HepG2 (cell line): ENCODE data around the gene STAP2. TPM values are rescaled to one million over a fixed set of nuclear protein-coding genes. Genes with fewer than 3 reads are reported as not detected.

Experiments
- CBFB ChIP-seq: sonication (generic); formaldehyde crosslinking; IDR thresholded peaks from 2 replicates; pipeline ENCODE4 v1.4.0; 2020; ENCODE audit warnings: missing genetic modification reagents
- CEBPZ ChIP-seq: IDR thresholded peaks from 2 replicates; pipeline ENCODE4 v1.6.1; 2012; ENCODE audit warnings: low read length, improper control_type of control experiment
- CENPX ChIP-seq: sonication (generic); formaldehyde crosslinking; IDR thresholded peaks from 2 replicates; pipeline ENCODE4 v1.9.0; 2021; ENCODE audit warnings: mild to moderate bottlenecking, missing genetic modification reagents, moderate library complexity
- KDM5B ChIP-seq: sonication (generic); formaldehyde crosslinking; IDR thresholded peaks from 2 replicates; pipeline ENCODE4 v1.4.0; 2020; ENCODE audit warnings: missing genetic modification reagents, mild to moderate bottlenecking, borderline replicate concordance
- KMT2B ChIP-seq: IDR thresholded peaks from 2 replicates; pipeline ENCODE4 v1.6.1; 2016; ENCODE audit warnings: missing genetic modification reagents, missing compliant biosample characterization
- NFATC3 ChIP-seq: sonication (generic); formaldehyde crosslinking; IDR thresholded peaks from 2 replicates; pipeline ENCODE4 v1.5.1; 2020; ENCODE audit warnings: mild to moderate bottlenecking, missing genetic modification reagents
- POGZ ChIP-seq: sonication (generic); formaldehyde crosslinking; IDR thresholded peaks from 2 replicates; pipeline ENCODE4 v1.4.0; 2020; ENCODE audit warnings: mild to moderate bottlenecking, missing genetic modification reagents
- PRDM4 ChIP-seq: sonication (generic); formaldehyde crosslinking; IDR thresholded peaks from 2 replicates; pipeline ENCODE4 v1.9.0; 2021; ENCODE audit warnings: missing genetic modification reagents, borderline replicate concordance
- SSRP1 ChIP-seq: IDR thresholded peaks from 2 replicates; pipeline ENCODE4 v1.6.1; 2016; ENCODE audit warnings: control low read depth
- TEAD2 ChIP-seq: sonication (generic); formaldehyde crosslinking; IDR thresholded peaks from 2 replicates; pipeline ENCODE4 v1.9.0; 2021; ENCODE audit warnings: missing genetic modification reagents
- ZBTB14 ChIP-seq: sonication (generic); formaldehyde crosslinking; IDR thresholded peaks from 2 replicates; pipeline ENCODE4 v1.4.0; 2020; ENCODE audit warnings: missing genetic modification reagents
- ZFP90 ChIP-seq: sonication (generic); formaldehyde crosslinking; IDR thresholded peaks from 2 replicates; pipeline ENCODE4 v1.8.0; 2022; ENCODE audit warnings: missing genetic modification reagents, mild to moderate bottlenecking, inconsistent platforms, borderline replicate concordance
- ZNF292 ChIP-seq: sonication (generic); formaldehyde crosslinking; IDR thresholded peaks from 2 replicates; pipeline ENCODE4 v1.8.1; 2022; ENCODE audit warnings: mild to moderate bottlenecking, low read depth, missing genetic modification reagents, borderline replicate concordance
- ZNF468 ChIP-seq: sonication (generic); formaldehyde crosslinking; IDR thresholded peaks from 2 replicates; pipeline ENCODE4 v1.8.0; 2022; ENCODE audit warnings: mild to moderate bottlenecking, moderate library complexity, missing genetic modification reagents
- ZNF484 ChIP-seq: sonication (generic); formaldehyde crosslinking; IDR thresholded peaks from 2 replicates; pipeline ENCODE4 v1.5.1; 2020; ENCODE audit warnings: mild to moderate bottlenecking, low read depth, missing genetic modification reagents, borderline replicate concordance
- ZNF557 ChIP-seq: sonication (generic); formaldehyde crosslinking; IDR thresholded peaks from 2 replicates; pipeline ENCODE4 v1.4.0; 2020; ENCODE audit warnings: missing genetic modification reagents
- ZNF737 ChIP-seq: sonication (generic); formaldehyde crosslinking; IDR thresholded peaks from 2 replicates; pipeline ENCODE4 v1.5.0; 2020; ENCODE audit warnings: missing genetic modification reagents, mild to moderate bottlenecking, borderline replicate concordance
- polyA plus RNA-seq, 8 experiments: library from polyadenylated mRNA; depleted of rRNA in 3 of 8; stranded (reverse) in 7 of 8; unstranded in 1 of 8; fragments of >200 nt; fragmentation: Illumina TruSeq in 4 of 8; extraction: Trizol in 4 of 8; gene quantifications; 2 replicates each; pipeline versions ENCODE4 v1.2.1 to v1.2.3, GENCODE V29; 2011 to 2016; ENCODE audit warnings: low read depth in 4 of 8, missing spikeins in 1 of 8, mixed read lengths in 1 of 8; ENCODE audit not compliant: insufficient read depth in 1 of 8
- total RNA-seq, 5 experiments: library from RNA; depleted of rRNA; stranded (reverse); fragments of >200 nt; fragmentation: Illumina TruSeq; extraction: Trizol; gene quantifications; 2 replicates each; pipeline ENCODE4 v1.2.3, GENCODE V29; 2016; ENCODE audit warnings: low read depth in 1 of 5
- TF ChIP-seq, protein P1 (sequence below): sonication (generic); formaldehyde crosslinking; IDR thresholded peaks from 2 replicates; pipeline ENCODE4 v1.4.0; 2020; ENCODE audit warnings: mild to moderate bottlenecking, low read depth, missing genetic modification reagents
- TF ChIP-seq, protein P2 (sequence below): sonication (generic); formaldehyde crosslinking; IDR thresholded peaks from 2 replicates; pipeline ENCODE4 v1.4.0; 2020; ENCODE audit warnings: mild to moderate bottlenecking, missing genetic modification reagents

Gene STAP2
- total and polyA plus RNA-seq, 2 of the 13 experiments (the other 11 are each of a cell fraction or from before 2014, with no cell fraction given), result 39.0 to 43.7 TPM

GRCh38 chr19:4337906-4338440, 654 bp downstream of the STAP2 start (continued):
- TF ChIP-seq, protein P1, sequence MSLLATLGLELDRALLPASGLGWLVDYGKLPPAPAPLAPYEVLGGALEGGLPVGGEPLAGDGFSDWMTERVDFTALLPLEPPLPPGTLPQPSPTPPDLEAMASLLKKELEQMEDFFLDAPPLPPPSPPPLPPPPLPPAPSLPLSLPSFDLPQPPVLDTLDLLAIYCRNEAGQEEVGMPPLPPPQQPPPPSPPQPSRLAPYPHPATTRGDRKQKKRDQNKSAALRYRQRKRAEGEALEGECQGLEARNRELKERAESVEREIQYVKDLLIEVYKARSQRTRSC (CRISPR knock-in tag), result no peak
- TF ChIP-seq ZNF468 (CRISPR knock-in tag), result no peak
- 0 out of 2 replicates have a peak, but pooled peaks have one; percentile 15 for TF ChIP-seq POGZ (CRISPR knock-in tag)
- no peak for TF ChIP-seq ZNF557 (CRISPR knock-in tag)
- no peak for TF ChIP-seq ZNF737 (CRISPR knock-in tag)
- TF ChIP-seq CBFB (CRISPR knock-in tag), result no peak
- peak; percentile 70; the same call in 1 of the 2 replicates for TF ChIP-seq ZNF292 (CRISPR knock-in tag)
- no peak for TF ChIP-seq NFATC3 (CRISPR knock-in tag)
- TF ChIP-seq, protein P2, sequence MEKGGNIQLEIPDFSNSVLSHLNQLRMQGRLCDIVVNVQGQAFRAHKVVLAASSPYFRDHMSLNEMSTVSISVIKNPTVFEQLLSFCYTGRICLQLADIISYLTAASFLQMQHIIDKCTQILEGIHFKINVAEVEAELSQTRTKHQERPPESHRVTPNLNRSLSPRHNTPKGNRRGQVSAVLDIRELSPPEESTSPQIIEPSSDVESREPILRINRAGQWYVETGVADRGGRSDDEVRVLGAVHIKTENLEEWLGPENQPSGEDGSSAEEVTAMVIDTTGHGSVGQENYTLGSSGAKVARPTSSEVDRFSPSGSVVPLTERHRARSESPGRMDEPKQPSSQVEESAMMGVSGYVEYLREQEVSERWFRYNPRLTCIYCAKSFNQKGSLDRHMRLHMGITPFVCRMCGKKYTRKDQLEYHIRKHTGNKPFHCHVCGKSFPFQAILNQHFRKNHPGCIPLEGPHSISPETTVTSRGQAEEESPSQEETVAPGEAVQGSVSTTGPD, result no peak
- TF ChIP-seq CEBPZ, result no peak
- no peak for TF ChIP-seq KMT2B
- TF ChIP-seq ZFP90, result 0 out of 2 replicates have a peak, but pooled peaks have one; percentile 56
- no peak for TF ChIP-seq SSRP1 (CRISPR knock-in tag)
- no peak for TF ChIP-seq KDM5B
- no peak for TF ChIP-seq CENPX
- no peak for TF ChIP-seq ZBTB14
- TF ChIP-seq TEAD2, result no peak
- TF ChIP-seq ZNF484 (CRISPR knock-in tag), result no peak
- no peak for TF ChIP-seq PRDM4 (CRISPR knock-in tag)
